GM03348 (cell line): ENCODE results near the gene DNAJC19.
"Not testable (repeated sequence)": the region's sequence is repeated elsewhere in the genome, so short reads cannot be mapped to it uniquely, and the experiment has no call there.

Experiments used
- DNase-seq: peaks from one replicate; pipeline ENCODE4 v3.0.0; 2012; ENCODE audit warnings: low spot score

Gene DNAJC19

DNA sequence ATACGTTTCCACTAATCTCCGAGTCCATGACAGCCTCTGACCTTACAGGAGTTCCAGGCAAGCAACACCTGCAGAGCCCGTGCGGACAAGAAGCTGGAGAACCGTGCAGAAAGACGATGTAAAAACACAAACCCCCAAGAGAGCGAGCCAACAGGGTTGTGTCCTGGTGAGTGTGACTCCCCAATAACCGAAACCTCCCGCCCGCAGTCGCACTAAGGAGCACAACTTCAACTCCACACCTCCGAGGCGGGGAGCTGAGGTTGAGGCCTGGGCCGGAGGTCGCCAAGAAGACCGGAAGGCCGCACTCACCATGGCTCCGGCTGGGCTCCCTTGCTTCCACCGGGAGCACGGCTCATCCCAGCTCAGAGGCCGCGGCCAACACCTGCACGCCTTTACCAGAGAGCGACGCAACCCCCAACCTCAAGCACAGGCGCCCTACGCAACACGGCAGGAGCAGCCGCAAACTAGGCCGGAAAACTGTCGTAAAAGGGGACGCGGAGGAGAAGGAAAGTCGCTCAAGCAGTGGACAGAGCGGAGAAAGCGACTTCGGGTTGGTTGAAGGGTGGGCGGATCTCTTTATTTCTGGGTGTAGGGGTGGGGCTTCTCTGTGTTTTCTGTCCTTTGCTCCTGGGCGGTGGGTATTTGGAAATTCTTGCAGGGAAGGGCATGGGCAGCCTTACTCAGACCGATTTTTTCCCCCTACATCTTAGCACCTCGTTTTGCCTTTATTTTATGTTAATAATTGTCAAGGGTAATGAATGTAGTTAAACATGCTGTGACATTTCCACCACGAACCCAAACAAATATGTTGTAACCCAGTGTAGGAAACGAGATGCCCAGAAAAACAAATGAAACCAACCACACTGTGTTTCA, at the start of gene DNAJC19:
DNAJC19 (minus strand) TSS at position 446 of the 873 bp plus-strand sequence; CDS start at position 312, 134 bp downstream.
- DNase-seq: peak; percentile 94

GRCh38 chr3:181030948-181031347, 41.4 kb upstream of the DNAJC19 start:
- DNase-seq: no peak

GRCh38 chr3:181025204-181025603, 35.7 kb upstream of the DNAJC19 start:
- DNase-seq: no peak

DNA sequence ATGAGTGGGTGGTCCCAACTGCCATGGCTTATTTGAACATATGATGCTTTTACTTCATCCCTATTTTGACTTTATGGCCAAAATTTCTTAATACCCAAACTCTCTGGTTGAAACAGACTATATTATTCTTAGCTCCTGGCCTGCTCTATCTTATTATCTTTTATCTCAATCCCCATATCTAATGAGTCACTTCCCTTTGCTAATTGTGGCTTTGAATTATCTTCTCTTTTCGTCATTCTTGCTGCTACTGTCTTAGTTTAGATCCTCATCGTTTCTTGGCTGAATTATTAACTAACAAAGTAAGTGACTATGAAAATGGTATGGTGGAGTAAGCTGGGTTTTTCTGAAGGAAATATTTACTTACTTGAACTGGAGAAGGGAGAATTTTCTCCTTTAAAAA, 28.2 kb upstream of the DNAJC19 start:
- DNase-seq: no peak

- DNase-seq: no peak
Measured at GRCh38 chr3:181009225-181009624, 19.7 kb upstream of the DNAJC19 start.

GRCh38 chr3:181008796-181009195, 19.3 kb upstream of the DNAJC19 start:
- no peak for DNase-seq

GRCh38 chr3:181007262-181007661, 17.7 kb upstream of the DNAJC19 start:
- no peak for DNase-seq

DNA sequence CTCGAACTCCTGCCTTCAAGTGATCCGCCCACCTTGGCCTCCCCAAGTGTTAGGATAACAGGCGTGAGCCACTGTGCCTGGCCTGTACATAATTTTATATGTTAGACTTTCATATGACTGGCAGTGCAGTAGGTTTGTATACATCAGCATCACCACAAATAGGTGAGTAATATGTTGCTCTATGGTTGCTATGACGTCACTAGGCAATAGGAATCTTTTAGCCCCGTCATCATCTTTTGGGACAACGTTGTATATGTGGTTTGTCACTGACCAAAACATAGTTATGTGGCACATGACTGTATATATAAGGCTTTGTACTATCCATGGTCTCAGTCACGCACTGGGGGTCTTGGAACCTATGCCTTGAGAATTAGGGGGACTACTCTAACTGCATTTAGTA, 17.0 kb upstream of the DNAJC19 start:
- DNase-seq: no peak

GRCh38 chr3:181003469-181003868, 13.9 kb upstream of the DNAJC19 start:
- not testable (repeated sequence) for DNase-seq

- DNase-seq: not testable (repeated sequence)
Measured at GRCh38 chr3:181002331-181002730, 12.8 kb upstream of the DNAJC19 start.

DNA sequence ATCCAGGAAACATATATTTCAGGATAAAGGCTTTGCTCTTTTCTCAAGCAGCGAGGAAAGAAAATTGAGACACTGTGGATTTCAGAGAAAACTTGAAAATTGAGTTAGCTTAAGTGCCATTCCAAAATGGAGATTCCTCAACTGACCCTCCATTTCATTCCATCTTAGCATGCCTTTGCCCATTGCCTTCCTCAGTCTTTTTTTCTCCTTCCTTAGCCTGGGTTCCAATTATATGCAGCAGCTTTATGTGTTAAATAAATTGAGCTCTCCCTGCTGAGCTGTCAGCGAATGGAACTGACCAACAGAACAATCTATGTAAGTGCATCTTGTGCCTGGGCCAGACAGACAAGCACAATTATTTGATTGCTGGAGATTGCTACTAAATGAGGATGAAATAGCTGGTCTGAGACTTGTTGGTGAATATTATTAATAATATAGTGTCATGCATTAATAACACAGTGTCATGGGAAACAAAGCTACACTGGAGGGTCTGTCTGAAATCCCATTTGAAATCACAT, 6.9 kb upstream of the DNAJC19 start:
- no peak for DNase-seq

- DNase-seq: no peak
Measured at GRCh38 chr3:180990505-180990904, 969 bp upstream of the DNAJC19 start.

GRCh38 chr3:180987344-180987743, 2.2 kb downstream of the DNAJC19 start:
- DNase-seq: no peak

- not testable (repeated sequence) for DNase-seq
Measured at GRCh38 chr3:180986366-180986765, 3.2 kb downstream of the DNAJC19 start.

DNA sequence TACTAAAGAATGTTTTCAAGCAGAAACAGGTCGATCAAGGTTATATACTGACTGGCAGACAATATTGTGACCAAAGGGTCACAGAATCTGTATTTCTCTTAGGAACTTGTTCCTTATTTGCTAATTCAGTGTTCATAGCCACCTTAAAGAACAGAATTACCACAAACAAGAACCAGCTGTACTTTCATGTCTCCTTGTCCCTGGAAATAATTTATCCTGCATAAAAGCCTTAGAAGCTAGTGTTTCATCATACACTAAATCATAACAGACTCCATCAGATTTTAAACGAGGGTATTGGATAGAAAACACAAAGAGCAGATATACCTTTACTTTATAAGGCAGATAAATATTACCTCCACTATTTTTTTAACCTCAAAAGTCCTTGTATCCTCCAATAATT, 6.4 kb downstream of the DNAJC19 start:
- DNase-seq: no peak

- DNase-seq: no peak
Measured at GRCh38 chr3:180981912-180982311, 7.6 kb downstream of the DNAJC19 start.

GRCh38 chr3:180980611-180981010, 8.9 kb downstream of the DNAJC19 start:
- no peak for DNase-seq

GRCh38 chr3:180979961-180980360, 9.6 kb downstream of the DNAJC19 start:
- no peak for DNase-seq

DNA sequence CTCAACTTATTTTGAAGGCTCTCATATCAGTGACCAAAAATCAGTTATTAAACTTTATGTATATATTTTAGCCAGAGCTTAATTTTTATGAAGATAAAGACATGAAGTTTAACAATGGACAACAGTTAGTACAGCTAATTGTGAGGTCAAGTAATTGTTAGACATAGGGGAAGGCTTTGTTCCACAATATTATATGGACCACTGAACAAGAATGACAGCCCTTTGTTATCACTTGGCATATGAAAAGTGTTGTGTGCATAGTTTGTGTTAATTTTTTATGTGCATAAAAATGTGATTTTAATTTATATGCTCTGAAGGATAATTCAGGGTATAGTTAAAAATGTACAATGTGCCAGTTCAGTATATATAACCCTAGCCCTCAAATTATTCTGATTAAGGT, 12.0 kb downstream of the DNAJC19 start:
- no peak for DNase-seq

DNA sequence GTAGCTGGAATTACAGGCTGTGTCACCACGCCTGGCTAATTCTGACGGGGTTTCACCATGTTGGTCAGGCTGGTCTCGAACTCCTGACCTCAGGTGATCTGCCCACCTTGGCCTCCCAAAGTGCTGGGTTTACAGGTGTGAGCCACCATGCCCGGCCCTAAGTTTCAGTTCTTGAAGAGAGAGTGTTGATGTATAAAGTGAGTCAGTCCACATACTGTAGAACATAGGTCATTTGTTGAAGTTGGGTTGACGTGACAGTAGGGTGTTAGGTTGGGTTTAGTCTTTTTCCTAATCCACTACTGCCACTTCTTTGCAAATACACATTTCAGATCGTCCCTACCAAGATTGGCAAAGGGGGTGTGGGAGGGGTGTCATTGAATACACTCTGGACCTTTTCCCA, 15.2 kb downstream of the DNAJC19 start:
- no peak for DNase-seq

GRCh38 chr3:180973543-180973942, 16.0 kb downstream of the DNAJC19 start:
- DNase-seq: no peak

DNA sequence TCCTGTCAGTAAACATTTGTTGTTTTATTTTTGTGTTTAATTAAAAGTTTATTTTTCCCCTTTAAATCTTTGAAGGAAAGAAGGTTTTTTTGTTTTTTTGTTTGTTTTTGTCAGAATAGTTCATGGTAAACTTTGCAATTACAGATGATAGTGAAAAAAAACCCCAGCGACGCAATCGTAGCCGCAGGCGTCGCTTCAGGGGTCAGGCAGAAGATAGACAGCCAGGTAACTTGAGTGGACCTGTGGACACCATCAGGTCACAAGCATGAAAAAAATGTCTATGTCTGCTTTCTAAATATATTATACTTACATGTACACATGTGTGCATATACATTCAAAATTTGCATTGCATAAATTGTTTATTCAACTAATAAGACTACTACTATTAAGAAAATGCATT, 18.6 kb downstream of the DNAJC19 start:
- no peak for DNase-seq

DNA sequence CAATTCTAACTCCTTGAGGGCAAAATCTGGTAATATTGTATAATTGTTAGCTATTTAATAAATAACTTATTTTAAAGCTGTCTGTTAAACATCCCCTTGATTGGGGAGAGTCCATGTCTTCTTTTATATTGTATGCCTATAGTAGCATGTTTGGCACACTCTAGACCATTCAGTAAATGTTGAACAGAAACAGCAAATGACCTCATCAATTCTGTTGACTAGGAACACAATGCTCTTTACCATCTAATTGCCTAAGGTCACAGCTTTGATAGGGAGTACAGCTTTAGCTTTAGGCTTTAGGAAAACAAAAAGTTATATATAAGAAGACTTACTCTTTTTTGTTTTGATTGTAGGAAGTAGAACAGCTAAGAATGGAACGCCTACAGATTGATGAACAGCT, 27.0 kb downstream of the DNAJC19 start:
- DNase-seq: no peak

DNA sequence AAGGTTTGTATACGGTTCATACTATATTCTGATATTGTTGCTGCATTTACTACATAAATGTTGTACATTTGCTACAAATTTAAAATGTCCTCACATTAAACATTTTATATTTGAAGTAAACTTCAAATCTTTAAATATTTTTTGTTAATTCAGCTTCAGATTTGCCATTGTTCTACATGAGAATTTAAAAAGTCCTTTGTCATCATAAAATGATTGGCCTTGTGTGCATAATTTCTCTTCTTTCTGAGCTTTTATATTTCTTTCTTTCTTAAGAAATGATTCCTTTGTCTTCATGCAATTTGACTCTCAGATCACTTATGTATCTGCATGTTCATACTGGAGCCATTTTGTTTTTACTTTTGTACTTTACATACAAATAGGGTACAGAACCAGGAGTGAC, 28.0 kb downstream of the DNAJC19 start:
- no peak for DNase-seq
